ENCODE data around the gene SOX18. TPM values are rescaled to one million over a fixed set of nuclear protein-coding genes. Genes with fewer than 3 reads are reported as not detected.

SOX18 gene
- total RNA-seq, 4 donors from 2014 or later: 5.6 to 19.0 (median 12.8) TPM

- no peak overlapping the region for H3K27ac ChIP-seq (replicated peaks in 1 of 4)
- TF ChIP-seq CTCF (IDR thresholded peaks at IDR 0.05) (no peak), POLR2AphosphoS5 (IDR thresholded peaks at IDR 0.05) (no peak), EP300 (IDR thresholded peaks at IDR 0.05) (no peak), POLR2A (IDR thresholded peaks at IDR 0.05; ENCODE audit: low read depth) (no peak)
- no peak for DNase-seq (ENCODE audit: extremely low spot score)
- WGBS: 92% methylated on average over 7 of the region's 22 CpGs
- H3K36me3 ChIP-seq: peaks cover 6 to 36% (median 33%) of the 10 kb centered on the region in 4 donors
- intact Hi-C loops (cut with DNase I): no loop called here
- H3K27me3 ChIP-seq: no peaks in the 10 kb centered on the region
- H3K9me3 ChIP-seq: no peaks in the 10 kb centered on the region
- H3K4me3 ChIP-seq: peak overlapping the region; percentile 67 to 86 (median 76)
- H3K4me1 ChIP-seq: peaks cover 26 to 33% (median 26%) of the 10 kb centered on the region in 4 donors
Observed at GRCh38 chr20:64076061-64076997, 26.9 kb upstream of the SOX18 start.

GRCh38 chr20:64075556-64075955, 26.1 kb upstream of the SOX18 start:
- no peak for TF ChIP-seq EP300 (IDR thresholded peaks at IDR 0.05)
- TF ChIP-seq CTCF (IDR thresholded peaks at IDR 0.05): no peak
- TF ChIP-seq POLR2A (IDR thresholded peaks at IDR 0.05; ENCODE audit: low read depth): no peak
- TF ChIP-seq POLR2AphosphoS5 (IDR thresholded peaks at IDR 0.05): no peak
- intact Hi-C loops (cut with DNase I): no loop called here
- Histone ChIP-seq H3K36me3 (peaks cover 6 to 40% (median 35%) of the 10 kb centered on the region in 4 donors), H3K4me1 (peaks cover 24 to 32% (median 26%) of the 10 kb centered on the region in 4 donors), H3K4me3 (no peak overlapping the region), H3K9me3 (no peaks in the 10 kb centered on the region), H3K27me3 (no peaks in the 10 kb centered on the region), H3K27ac (replicated peaks in 1 of 4) (no peak overlapping the region)
- no peak for DNase-seq (ENCODE audit: extremely low spot score)
- 93% methylated on average over 12 of the region's 12 CpGs for WGBS

- DNase-seq (ENCODE audit: extremely low spot score): no peak
- WGBS: 95% methylated on average over 8 of the region's 8 CpGs
- Histone ChIP-seq H3K27me3 (no peaks in the 10 kb centered on the region), H3K9me3 (no peaks in the 10 kb centered on the region), H3K4me1 (peaks cover 18 to 26% (median 20%) of the 10 kb centered on the region in 4 donors), H3K4me3 (no peak overlapping the region), H3K36me3 (peaks cover 6 to 46% (median 37%) of the 10 kb centered on the region in 4 donors), H3K27ac (replicated peaks in 1 of 4) (no peak overlapping the region)
- intact Hi-C loops (cut with DNase I): no loop called here
- no peak for TF ChIP-seq CTCF (IDR thresholded peaks at IDR 0.05)
- TF ChIP-seq POLR2A (IDR thresholded peaks at IDR 0.05; ENCODE audit: low read depth): no peak
- TF ChIP-seq EP300 (IDR thresholded peaks at IDR 0.05): no peak
- TF ChIP-seq POLR2AphosphoS5 (IDR thresholded peaks at IDR 0.05): no peak
Observed at GRCh38 chr20:64074963-64075362, 25.5 kb upstream of the SOX18 start.

DNA sequence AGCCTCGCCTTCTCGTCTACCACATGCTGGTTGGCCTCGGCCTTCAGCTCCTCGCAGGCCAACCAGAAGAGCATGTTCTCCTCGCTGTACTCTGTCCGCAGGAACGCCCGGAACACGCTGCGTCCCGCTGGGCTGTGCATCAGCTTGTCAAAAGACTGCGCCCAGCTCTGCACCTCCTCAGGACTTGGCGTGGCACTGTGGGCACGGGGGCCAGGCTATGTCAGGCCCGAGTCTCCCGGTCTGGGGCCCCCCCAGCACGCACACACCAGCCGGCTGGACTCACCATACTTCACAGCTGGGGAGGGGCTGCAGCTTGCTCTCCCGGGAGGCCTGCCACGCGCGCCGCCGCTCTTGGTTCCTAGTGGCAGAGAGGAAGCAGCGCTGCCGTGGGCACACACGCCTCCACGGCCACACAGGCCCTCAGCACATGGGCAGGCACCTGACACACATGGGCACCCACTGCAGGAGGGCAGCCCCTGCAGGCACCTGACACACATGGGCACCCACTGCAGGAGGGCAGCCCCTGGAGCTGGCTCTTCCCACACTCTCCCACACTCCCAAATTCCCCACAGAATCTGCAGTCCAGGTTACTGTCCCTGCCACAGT, 24.8 kb upstream of the SOX18 start:
- Histone ChIP-seq H3K9me3 (no peaks in the 10 kb centered on the region), H3K27ac (replicated peaks in 1 of 4) (no peak overlapping the region), H3K4me1 (peaks cover 14 to 26% (median 18%) of the 10 kb centered on the region in 4 donors), H3K36me3 (peaks cover 6 to 48% (median 37%) of the 10 kb centered on the region in 4 donors), H3K4me3 (no peak overlapping the region), H3K27me3 (no peaks in the 10 kb centered on the region)
- no peak for TF ChIP-seq POLR2A (IDR thresholded peaks at IDR 0.05; ENCODE audit: low read depth)
- no peak for TF ChIP-seq EP300 (IDR thresholded peaks at IDR 0.05)
- no peak for TF ChIP-seq CTCF (IDR thresholded peaks at IDR 0.05)
- TF ChIP-seq POLR2AphosphoS5 (IDR thresholded peaks at IDR 0.05): no peak
- 91% methylated on average over 15 of the region's 28 CpGs for WGBS
- intact Hi-C loops (cut with DNase I): no loop called here
- no peak for DNase-seq (ENCODE audit: extremely low spot score)
